SK-N-DZ (cell line): Measurements from ENCODE around the gene SUPT3H.

Experiments used
- DNase-seq: peaks from one replicate; pipeline ENCODE4 v3.0.0-alpha.2; 2015; ENCODE audit warnings: low spot score

Gene SUPT3H

GRCh38 chr6:45388328-45388727 lies 10.6 kb upstream of the SUPT3H start:
- DNase-seq, result no peak

- DNase-seq, result no peak
These were observed 9.5 kb upstream of the SUPT3H start for GRCh38 chr6:45387236-45387635.

- no peak for DNase-seq
These were observed 8.8 kb upstream of the SUPT3H start for GRCh38 chr6:45386501-45386900.

GRCh38 chr6:45382391-45382790 lies 4.7 kb upstream of the SUPT3H start:
- DNase-seq, result no peak

- no peak for DNase-seq
These were observed 696 bp upstream of the SUPT3H start for GRCh38 chr6:45378334-45378926.

- DNase-seq, result no peak
These were observed 636 bp downstream of the SUPT3H start for GRCh38 chr6:45377043-45377553.

- no peak for DNase-seq
These were observed 1.3 kb downstream of the SUPT3H start for GRCh38 chr6:45376310-45377042.

GRCh38 chr6:45375449-45375848 lies 2.3 kb downstream of the SUPT3H start:
- no peak for DNase-seq

- DNase-seq, result no peak
These were observed 5.7 kb downstream of the SUPT3H start for GRCh38 chr6:45371924-45372573.

GRCh38 chr6:45369870-45370269 lies 7.9 kb downstream of the SUPT3H start:
- peak; percentile 21 for DNase-seq

- no peak for DNase-seq
These were observed 9.7 kb downstream of the SUPT3H start for GRCh38 chr6:45367999-45368398.

- DNase-seq, result no peak
These were observed 11.2 kb downstream of the SUPT3H start for GRCh38 chr6:45366534-45366933.

- no peak for DNase-seq
These were observed 12.7 kb downstream of the SUPT3H start for GRCh38 chr6:45365036-45365435.

- DNase-seq, result no peak
These were observed 13.3 kb downstream of the SUPT3H start for GRCh38 chr6:45364466-45364865.

GRCh38 chr6:45353654-45354053 lies 24.1 kb downstream of the SUPT3H start:
- no peak for DNase-seq

GRCh38 chr6:45351667-45352066 lies 26.1 kb downstream of the SUPT3H start:
- DNase-seq, result no peak

GRCh38 chr6:45351076-45351475 lies 26.7 kb downstream of the SUPT3H start:
- no peak for DNase-seq

GRCh38 chr6:45350186-45350710 lies 27.5 kb downstream of the SUPT3H start:
- no peak for DNase-seq

GRCh38 chr6:45344900-45345299 lies 32.8 kb downstream of the SUPT3H start:
- no peak for DNase-seq

GRCh38 chr6:45328523-45328922 lies 49.2 kb downstream of the SUPT3H start:
- no peak for DNase-seq

- DNase-seq, result no peak
These were observed 49.7 kb downstream of the SUPT3H start, which contains the start of gene RUNX2 for GRCh38 chr6:45327956-45328522. TSS of gene RUNX2 (plus strand) at chr6:45328330. CDS start at chr6:45328727, 397 bp downstream.
